ENCODE data around the gene ZFTA.
"Not testable (repeated sequence)": the region's sequence is repeated elsewhere in the genome, so short reads cannot be mapped to it uniquely, and the experiment has no call there.

ZFTA gene

DNA sequence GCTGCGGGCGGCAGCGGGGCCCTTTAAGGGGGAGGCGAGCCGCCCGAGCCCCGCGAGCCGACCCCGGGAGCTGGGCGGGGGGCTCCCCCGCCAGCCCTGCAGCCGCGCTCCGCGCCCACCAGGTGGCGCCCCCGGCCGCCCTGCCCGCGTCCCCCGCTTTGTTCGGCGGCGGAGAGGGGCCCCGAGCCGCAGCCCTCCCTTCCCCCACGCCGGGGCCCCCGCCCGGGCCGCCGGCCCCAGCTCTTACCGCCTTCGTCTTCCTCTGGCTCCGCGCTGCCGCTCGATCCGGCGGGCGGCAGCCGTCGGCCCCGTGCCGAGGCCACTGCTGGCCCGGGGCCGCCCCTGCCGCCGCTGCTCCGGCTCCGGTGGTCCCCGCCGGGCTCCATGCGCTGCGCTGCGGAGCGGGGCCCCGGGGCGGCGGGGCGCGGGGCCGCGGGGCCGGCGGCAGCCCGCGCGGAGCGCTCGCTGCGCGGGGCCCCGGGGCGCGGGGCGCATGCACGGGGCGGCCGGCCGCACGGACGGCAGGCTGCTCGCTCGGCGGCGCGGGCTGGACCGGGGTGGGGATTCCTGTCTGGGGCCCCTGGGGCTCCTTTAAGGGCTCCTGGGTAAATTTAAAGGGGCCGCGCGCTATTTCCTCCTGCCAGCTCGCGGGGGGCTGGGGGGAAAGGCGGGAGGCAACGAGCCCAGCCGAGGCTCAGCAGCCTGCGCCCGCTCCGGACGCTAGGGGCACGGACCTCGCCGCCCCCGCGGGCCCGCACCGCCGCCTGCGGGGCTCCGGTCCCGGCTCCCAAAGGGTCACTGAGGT, at the start of gene ZFTA:
Gene ZFTA, minus strand, starts transcription at position 539 of the 805 bp plus-strand sequence. Its CDS starts 153 bp downstream, at position 386.
- peak in 1 of 2 donors; percentile 58 for DNase-seq (ENCODE audit: low read depth in 1 of 2, low spot score in 1 of 2)

- DNase-seq (ENCODE audit: low read depth in 1 of 2, low spot score in 1 of 2), result no peak
These were observed 49.4 kb upstream of the ZFTA start for GRCh38 chr11:63817758-63818498.

DNA sequence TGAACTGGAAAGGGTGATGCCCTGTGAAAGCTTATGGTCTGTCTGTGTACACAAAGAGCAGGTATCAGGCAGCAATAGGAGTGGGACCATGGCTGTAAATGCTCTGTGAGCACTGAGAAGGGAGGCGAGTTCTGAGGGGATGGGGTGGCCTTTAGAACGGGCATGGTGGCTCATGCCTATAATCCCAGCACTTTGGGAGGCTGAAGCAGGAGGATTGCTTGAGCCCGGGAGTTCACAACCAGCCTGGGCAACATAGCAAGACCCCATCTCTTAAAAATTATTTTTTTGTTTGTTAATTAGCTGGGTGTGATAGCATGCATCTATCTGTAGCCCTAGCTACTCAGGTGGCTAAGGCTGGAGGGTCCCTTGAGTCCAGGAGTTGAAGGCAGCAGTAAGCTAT, 48.2 kb upstream of the ZFTA start:
- no peak for DNase-seq (ENCODE audit: low read depth in 1 of 2, low spot score in 1 of 2)

DNA sequence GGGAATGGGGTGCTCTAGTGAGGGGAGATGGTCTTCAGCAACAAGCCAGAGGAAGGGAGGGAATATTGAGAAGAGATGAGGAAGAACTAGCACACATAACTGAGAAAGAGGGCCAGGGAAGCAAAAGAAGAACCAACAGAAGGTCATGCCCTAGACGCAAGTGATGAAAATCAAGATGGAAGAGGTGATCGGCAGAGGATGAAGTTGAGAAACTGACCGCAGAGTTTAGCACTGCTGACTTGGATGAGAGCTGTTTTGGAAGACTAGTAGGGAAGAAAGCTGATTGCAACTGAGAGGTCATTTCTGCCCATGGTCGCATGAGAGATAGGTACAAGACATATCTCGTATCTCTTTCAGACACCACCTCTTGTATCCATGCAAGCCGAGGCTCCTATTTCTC, 47.6 kb upstream of the ZFTA start:
- no peak for DNase-seq (ENCODE audit: low read depth in 1 of 2, low spot score in 1 of 2)

DNA sequence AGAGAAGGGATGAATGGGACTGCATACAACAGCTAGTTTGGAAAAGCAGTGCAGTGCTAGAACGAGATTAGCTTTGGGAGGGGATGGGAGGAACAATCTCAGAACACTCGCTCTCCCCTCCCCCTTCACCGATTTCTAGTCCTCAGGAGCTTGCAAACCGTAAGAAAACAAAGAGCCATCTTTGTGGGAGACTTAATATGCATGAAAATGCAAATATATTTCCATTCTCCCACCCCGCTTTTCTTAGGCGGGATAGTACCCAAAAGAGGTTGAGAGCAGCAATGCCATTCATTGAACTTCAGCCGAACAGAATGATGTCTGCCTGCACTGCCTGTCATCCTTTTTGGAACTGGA, 45.8 kb upstream of the ZFTA start:
- no peak for DNase-seq (ENCODE audit: low read depth in 1 of 2, low spot score in 1 of 2)

- DNase-seq (ENCODE audit: low read depth in 1 of 2, low spot score in 1 of 2), result no peak
These were observed 45.2 kb upstream of the ZFTA start for GRCh38 chr11:63813563-63814382.

DNA sequence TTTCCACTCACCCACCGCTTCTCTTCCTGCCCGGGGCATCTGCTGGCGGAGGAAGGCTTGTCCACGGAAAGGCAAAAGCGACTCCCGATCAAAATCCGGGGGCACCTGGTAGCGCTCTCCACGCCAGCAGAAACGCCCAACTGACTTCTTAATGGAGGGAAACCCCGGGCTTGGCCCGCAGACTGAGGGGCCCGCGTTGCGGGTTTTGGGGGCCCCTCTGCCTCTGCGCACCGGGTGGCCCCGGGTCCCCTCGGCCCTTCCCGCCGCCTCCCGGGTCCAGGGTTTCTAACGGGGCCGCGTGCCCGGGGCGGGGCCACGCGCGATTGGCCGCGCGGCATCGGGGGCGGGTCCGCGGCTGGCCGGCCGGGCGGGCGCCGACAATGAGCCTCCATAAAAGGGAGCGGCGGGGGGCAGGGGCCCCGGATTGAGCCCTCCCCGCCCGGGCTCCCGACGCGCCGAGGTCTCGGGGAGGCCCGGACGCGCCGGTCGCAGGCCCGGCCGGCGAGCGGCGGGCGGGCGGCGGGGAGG, 44.5 kb upstream of the ZFTA start, which contains the start of gene SPINDOC:
Gene SPINDOC, plus strand, starts transcription at position 422 of the 528 bp plus-strand sequence. CDS start 231 bp downstream, outside the sequence.
- peak; percentile 54 to 55 for DNase-seq (ENCODE audit: low read depth in 1 of 2, low spot score in 1 of 2)

DNA sequence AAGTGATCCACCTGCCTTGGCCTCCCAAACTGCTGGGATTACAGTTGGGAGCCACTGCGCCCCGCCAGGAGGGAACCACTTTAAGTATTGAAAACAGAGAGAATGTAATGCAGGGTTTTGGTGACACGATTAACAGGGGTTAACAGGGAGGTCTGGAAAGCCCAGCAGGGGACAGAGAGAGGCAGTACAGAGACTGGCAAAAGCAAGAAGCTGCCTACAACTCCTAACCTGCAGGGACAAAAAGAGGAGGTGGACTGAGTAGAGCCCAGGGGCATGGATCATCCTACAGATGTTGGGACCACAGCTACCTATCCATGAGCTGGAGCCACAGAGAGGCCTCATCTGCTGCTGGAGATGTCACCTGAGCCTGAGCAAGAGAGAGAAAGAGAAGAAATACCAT, 42.9 kb upstream of the ZFTA start:
- DNase-seq (ENCODE audit: low read depth in 1 of 2, low spot score in 1 of 2), result no peak

DNA sequence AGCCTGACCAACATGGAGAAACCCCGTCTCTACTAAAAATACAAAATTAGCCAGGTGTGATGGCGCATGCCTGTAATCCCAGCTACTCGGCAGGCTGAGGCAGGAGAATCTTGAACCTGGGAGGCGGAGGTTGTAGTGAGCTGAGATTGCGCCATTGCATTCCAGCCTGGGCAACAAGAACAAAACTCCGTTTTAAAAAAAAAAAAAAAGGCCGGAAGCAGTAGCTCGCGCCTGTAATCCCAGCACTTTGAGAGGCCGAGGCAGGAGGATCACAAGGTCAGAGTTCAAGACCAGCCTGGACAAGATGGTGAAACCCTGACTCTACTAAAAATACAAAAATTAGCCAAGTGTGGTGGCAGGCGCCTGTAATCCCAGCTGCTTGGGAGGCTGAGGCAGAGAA, 41.8 kb upstream of the ZFTA start:
- not testable (repeated sequence) for DNase-seq (ENCODE audit: low read depth in 1 of 2, low spot score in 1 of 2)

DNA sequence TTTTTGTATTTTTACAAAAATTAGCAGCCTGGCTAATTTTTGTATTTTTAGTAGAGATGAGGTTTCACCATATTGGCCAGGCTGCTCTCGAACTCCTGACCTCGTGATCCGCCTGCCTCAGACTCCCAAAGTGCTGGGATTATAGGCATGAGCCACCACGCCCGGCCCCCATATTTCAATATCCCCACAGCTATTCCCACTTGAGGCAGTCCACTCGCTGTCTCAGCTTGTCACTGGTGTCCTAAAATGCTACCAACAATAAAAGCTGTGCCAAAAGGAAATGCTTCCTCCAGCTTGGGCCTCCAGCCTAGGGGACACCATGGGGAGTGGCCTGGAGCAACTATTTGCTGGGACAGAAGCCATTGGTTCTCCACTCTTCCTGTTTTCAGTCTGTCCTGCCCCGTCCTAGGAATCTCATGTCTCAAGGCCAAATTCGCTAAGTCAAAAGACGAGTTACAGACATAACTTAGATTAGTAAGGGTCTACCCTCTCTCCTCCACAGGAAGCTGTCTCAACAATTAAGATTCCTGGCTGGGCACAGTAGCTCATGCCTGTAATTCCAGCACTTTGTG, 37.4 kb upstream of the ZFTA start:
- DNase-seq (ENCODE audit: low read depth in 1 of 2, low spot score in 1 of 2), result no peak

DNA sequence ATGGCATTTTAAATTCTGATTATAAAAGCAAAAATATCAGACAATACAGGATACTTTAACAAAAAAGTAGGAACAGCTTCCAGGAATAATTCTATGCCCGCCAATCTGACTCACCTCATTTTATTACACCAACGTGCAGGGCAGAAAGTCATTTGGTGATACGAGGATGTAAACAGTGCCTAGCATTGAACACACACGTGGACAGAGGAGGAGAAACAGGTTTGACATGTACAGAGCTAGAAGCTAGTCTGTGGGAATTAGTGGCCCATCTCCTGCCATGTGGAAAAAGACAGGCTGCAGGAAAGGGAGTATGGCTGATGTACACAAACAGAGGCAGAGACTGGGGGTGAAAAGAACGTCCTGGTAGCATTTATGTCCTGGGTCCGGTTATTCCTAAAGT, 35.7 kb upstream of the ZFTA start:
- DNase-seq (ENCODE audit: low read depth in 1 of 2, low spot score in 1 of 2), result no peak

DNA sequence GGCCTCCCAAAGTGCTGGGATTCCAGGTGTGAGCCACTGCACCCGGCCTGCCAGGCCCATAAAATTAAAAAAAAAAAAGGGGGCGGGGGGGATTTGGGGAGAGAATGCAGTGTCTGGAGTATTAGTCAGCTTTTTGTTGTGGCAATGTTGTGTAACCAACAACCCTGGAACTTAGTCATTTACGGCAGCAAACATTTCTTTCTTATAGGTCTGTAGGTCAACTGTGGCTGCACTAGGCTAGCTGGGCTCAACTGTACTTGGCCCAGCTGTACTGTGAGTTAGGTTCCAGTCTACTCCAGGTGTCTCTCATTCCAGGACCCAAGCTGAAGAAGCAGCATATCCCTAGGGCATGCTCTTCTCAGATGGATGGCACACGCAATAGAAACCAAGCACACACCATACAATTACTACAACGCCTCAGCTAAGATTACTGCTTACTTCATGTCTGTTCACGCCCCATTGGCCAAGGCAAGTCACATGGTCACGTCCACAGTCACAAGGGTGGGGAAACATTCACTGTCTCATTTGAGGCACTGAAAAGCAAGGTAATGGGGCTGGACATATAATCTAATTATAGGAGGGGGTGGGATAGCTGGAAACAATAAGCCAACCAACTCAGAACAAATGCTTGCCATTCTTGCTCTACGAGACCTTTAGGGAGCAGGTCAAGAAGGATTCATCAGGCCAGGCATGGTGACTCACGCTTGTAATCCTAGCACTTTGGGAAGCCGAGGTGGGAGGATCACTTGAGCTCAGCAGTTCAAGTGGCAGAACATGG, 34.3 kb upstream of the ZFTA start:
- no peak for DNase-seq (ENCODE audit: low read depth in 1 of 2, low spot score in 1 of 2)

GRCh38 chr11:63800921-63801320, 32.3 kb upstream of the ZFTA start:
- DNase-seq (ENCODE audit: low read depth in 1 of 2, low spot score in 1 of 2), result no peak

- DNase-seq (ENCODE audit: low read depth in 1 of 2, low spot score in 1 of 2), result no peak
These were observed 26.5 kb upstream of the ZFTA start for GRCh38 chr11:63795066-63795465.

DNA sequence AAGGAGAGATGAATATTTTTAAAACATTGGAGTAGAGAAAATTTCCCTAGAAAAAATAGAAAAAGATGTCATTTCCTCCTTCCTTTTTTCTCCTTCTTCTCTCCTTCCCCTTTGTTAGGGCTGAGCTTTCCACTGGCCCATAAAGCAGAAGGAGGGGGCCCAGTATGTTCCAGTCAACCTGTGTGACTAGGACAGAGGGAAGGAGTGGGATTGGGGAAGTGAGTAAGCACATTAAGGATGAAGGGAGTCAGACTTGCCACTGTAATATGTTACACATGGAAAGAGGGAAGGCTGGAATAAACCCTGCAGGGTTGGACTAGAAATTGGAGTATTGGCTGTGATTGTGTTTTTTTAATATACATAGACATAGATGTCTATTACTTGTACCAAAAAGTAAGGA, 24.6 kb upstream of the ZFTA start:
- DNase-seq (ENCODE audit: low read depth in 1 of 2, low spot score in 1 of 2), result no peak

DNA sequence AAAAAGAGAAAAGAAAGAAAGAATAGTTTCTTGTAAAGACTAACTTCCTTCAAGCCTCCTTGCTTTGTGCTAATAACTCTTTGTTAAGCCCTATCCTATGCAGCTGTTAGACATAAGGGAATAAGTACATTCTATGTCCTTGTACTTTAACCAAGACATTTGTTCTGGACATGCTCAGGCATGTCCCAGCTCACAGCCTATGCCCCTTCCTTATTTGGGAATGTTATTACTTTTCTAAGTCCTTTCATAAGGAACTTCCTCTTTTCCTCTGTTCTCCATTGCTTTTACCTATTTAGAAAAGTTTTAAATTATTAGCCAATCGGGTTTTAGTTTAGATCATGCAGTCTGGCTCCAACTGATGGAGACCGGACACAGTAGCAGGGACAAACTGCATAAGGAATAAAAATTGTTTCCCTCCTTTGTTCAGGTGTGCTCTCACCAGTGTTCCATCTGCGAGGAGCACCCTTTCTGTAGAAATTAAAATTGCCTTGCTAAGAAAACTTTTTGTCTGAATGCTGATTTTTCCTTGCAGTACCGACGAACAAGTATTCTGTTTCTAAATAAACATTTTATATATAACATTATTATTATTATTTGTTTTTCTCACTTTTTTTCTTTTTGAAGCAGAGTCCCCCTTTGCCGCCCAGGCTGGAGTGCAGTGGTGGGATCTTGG, 23.1 kb upstream of the ZFTA start:
- no peak for DNase-seq (ENCODE audit: low read depth in 1 of 2, low spot score in 1 of 2)

DNA sequence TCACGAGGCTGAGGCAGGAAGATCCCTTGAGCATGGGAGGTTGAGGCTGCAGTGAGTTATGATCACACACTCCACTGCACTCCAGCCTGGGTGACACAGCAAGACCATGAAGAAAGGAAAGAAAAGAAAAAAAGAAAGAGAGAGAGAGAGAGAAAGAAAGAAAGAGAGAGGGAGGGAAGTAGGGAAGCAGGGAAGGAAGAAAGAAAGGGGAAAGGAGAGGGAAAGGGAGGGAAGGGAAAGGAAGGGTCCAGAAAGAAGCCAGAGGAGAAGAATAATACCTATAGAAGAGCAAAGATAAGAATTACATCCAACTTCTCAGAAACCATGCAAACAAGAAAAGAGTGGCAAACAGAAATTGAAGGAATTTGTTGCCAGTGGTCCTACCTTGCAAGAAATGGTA, 17.2 kb upstream of the ZFTA start:
- DNase-seq (ENCODE audit: low read depth in 1 of 2, low spot score in 1 of 2), result no peak

DNA sequence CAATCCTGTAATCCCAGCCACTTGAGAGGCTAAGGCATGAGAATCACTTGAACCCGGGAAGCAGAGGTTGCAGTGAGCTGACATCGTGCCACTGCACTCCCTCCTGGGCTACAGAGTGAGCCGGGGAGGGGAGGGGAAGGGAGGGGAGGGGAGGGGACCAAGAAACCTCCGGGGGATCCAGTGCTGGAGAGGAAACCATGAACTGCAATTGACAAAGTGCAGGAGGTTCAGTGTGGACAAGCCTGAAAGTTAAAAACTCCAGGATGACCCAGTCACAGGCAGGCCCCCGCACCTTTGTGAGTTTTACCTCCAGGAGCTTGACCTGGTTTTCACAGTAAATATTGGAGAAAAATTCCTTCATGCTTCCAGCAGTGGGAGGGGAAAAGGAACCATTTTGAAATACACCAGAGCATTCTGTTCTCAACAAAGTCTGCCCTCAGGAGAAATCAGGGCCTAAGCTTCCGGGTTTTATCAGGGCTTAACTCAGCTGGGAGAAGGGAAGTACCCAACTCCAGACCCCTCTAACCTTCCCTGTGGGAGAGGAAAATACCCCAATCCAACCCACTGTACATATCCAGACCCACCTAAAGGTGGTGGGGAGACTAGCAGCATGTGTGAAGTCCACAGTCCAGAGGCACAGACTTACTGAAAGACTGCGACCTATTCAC, 15.5 kb upstream of the ZFTA start:
- no peak for DNase-seq (ENCODE audit: low read depth in 1 of 2, low spot score in 1 of 2)

- DNase-seq (ENCODE audit: low read depth in 1 of 2, low spot score in 1 of 2), result no peak
These were observed 14.2 kb upstream of the ZFTA start for GRCh38 chr11:63782749-63783148.

All from stimulated activated CD4-positive, alpha-beta T cell treated with anti-CD3 and anti-CD28 coated beads, Interleukin-15, amount 100 ng/mL, for 1 hour (primary cell).